Fibroblast of lung (primary cell): ENCODE results near the gene SLC49A4. TPM values are rescaled to one million over a fixed set of nuclear protein-coding genes. Genes with fewer than 3 reads are reported as not detected.

Experiments used
- DNase-seq, 2 donors: peaks; one replicate each; pipeline versions ENCODE4 v3.0.0 to v3.0.0-alpha.2; 2010; ENCODE audit warnings: low read depth in 2 of 2
- H2AFZ ChIP-seq: 2 replicates; pipeline ENCODE4 v1.5.1; 2012; ENCODE audit warnings: low read length, control low read depth, inconsistent platforms
- H3K27ac ChIP-seq: 2 replicates; pipeline ENCODE4 v1.5.1; 2011; ENCODE audit warnings: low read length, control low read depth; ENCODE audit not compliant: insufficient read depth
- H3K27me3 ChIP-seq: 2 replicates; pipeline ENCODE4 v1.5.1; 2011; ENCODE audit warnings: mild to moderate bottlenecking, low read length; ENCODE audit not compliant: control insufficient read depth, insufficient read depth
- H3K36me3 ChIP-seq: 2 replicates; pipeline ENCODE4 v1.5.1; 2011; ENCODE audit warnings: low read length; ENCODE audit not compliant: control insufficient read depth, insufficient read depth
- H3K4me1 ChIP-seq: 2 replicates; pipeline ENCODE4 v1.5.1; 2011; ENCODE audit warnings: low read length; ENCODE audit not compliant: control insufficient read depth, insufficient read depth; ENCODE audit errors: extremely low read depth
- H3K4me2 ChIP-seq: 2 replicates; pipeline ENCODE4 v1.5.1; 2011; ENCODE audit warnings: low read length, control low read depth; ENCODE audit not compliant: insufficient read depth; ENCODE audit errors: extremely low read depth
- H3K4me3 ChIP-seq, 4 experiments: fragments of 200-600 bp in 1 of 4; sonication (generic) in 1 of 4; replicated peaks in 1 of 4; 2 replicates each; pipeline ENCODE4 v1.5.1; 2011 to 2016; ENCODE audit warnings: low read length in 4 of 4, low read depth in 3 of 4, mild to moderate bottlenecking in 3 of 4, control low read depth in 2 of 4, inconsistent platforms in 1 of 4, mixed read lengths in 1 of 4; ENCODE audit not compliant: insufficient read depth in 1 of 4; ENCODE audit errors: control extremely low read depth in 1 of 4
- H3K79me2 ChIP-seq: 2 replicates; pipeline ENCODE4 v1.5.1; 2012; ENCODE audit warnings: mild to moderate bottlenecking, low read length, inconsistent platforms; ENCODE audit not compliant: control insufficient read depth, insufficient read depth
- H3K9ac ChIP-seq: 2 replicates; pipeline ENCODE4 v1.5.1; 2011; ENCODE audit warnings: mild to moderate bottlenecking, low read length, control low read depth; ENCODE audit not compliant: insufficient read depth
- H3K9me3 ChIP-seq: 2 replicates; pipeline ENCODE4 v1.5.1; 2012; ENCODE audit warnings: low read depth, low read length; ENCODE audit not compliant: control insufficient read depth, insufficient read depth
- H4K20me1 ChIP-seq: 2 replicates; pipeline ENCODE4 v1.5.1; 2011; ENCODE audit warnings: low read length; ENCODE audit not compliant: control insufficient read depth, insufficient read depth; ENCODE audit errors: extremely low read depth
- CTCF ChIP-seq, 2 donors: IDR thresholded peaks in 1 of 2; conservative IDR thresholded peaks in 1 of 2; 1 replicate in 1 of 2; 2 replicates in 1 of 2; pipeline ENCODE4 v1.5.1; 2011 to 2012; ENCODE audit warnings: low read length in 2 of 2, control low read depth in 1 of 2, inconsistent platforms in 1 of 2, low read depth in 1 of 2, mild to moderate bottlenecking in 1 of 2
- EZH2 ChIP-seq: IDR thresholded peaks from 2 replicates; pipeline ENCODE4 v1.5.1; 2012; ENCODE audit warnings: low read length, control low read depth, mild to moderate bottlenecking; ENCODE audit errors: missing control alignments
- polyA plus RNA-seq, 2 donors: library from polyadenylated mRNA; depleted of rRNA in 1 of 2; stranded (reverse) in 1 of 2; unstranded in 1 of 2; fragments of >200 nt; gene quantifications; 2 replicates each; pipeline ENCODE4 v1.2.1, GENCODE V29; 2011 to 2012; ENCODE audit warnings: missing spikeins in 1 of 2
- total RNA-seq: library from RNA; depleted of rRNA; stranded (reverse); fragments of >200 nt; gene quantifications from 2 replicates; pipeline ENCODE4 v1.2.1, GENCODE V29; 2014

SLC49A4 gene
- total and polyA plus RNA-seq, 2 donors (not counting 1 experiment from before 2014, with no cell fraction given), result 14.5 to 20.6 TPM

GRCh38 chr3:122862381-122862780 is 67.5 kb downstream of the SLC49A4 start:
- Histone ChIP-seq H2AFZ (no peak overlapping the region), H4K20me1 (no peaks in the 10 kb centered on the region), H3K79me2 (no peaks in the 10 kb centered on the region), H3K27me3 (no peaks in the 10 kb centered on the region), H3K4me1 (no peaks in the 10 kb centered on the region), H3K4me2 (no peak overlapping the region), H3K9ac (no peak overlapping the region), H3K4me3 (no peak overlapping the region), H3K27ac (no peak overlapping the region), H3K9me3 (no peaks in the 10 kb centered on the region), H3K36me3 (no peaks in the 10 kb centered on the region)
- DNase-seq, result no peak
- TF ChIP-seq CTCF (conservative IDR thresholded peaks at IDR 0.05 in 1 of 2, IDR thresholded peaks at IDR 0.05 in 1 of 2; ENCODE audit: low read depth in 1 of 2, low read length in 2 of 2) (no peak), EZH2 (no peak)

- Histone ChIP-seq H3K9ac (no peak overlapping the region), H3K4me3 (no peak overlapping the region), H3K4me1 (no peaks in the 10 kb centered on the region), H3K36me3 (no peaks in the 10 kb centered on the region), H2AFZ (no peak overlapping the region), H3K27me3 (no peaks in the 10 kb centered on the region), H3K9me3 (no peaks in the 10 kb centered on the region), H4K20me1 (no peaks in the 10 kb centered on the region), H3K4me2 (no peak overlapping the region), H3K27ac (no peak overlapping the region), H3K79me2 (no peaks in the 10 kb centered on the region)
- DNase-seq, result no peak
- no peak for TF ChIP-seq EZH2
- TF ChIP-seq CTCF (conservative IDR thresholded peaks at IDR 0.05 in 1 of 2, IDR thresholded peaks at IDR 0.05 in 1 of 2; ENCODE audit: low read depth in 1 of 2, low read length in 2 of 2), result no peak
Observed at GRCh38 chr3:122864498-122864897, 69.6 kb downstream of the SLC49A4 start.

GRCh38 chr3:122868322-122868721 is 73.5 kb downstream of the SLC49A4 start:
- Histone ChIP-seq H3K36me3 (no peaks in the 10 kb centered on the region), H4K20me1 (no peaks in the 10 kb centered on the region), H3K79me2 (no peaks in the 10 kb centered on the region), H3K4me1 (no peaks in the 10 kb centered on the region), H3K27me3 (no peaks in the 10 kb centered on the region), H2AFZ (no peak overlapping the region), H3K9me3 (no peaks in the 10 kb centered on the region), H3K9ac (no peak overlapping the region), H3K27ac (no peak overlapping the region), H3K4me3 (no peak overlapping the region), H3K4me2 (no peak overlapping the region)
- TF ChIP-seq EZH2 (no peak), CTCF (conservative IDR thresholded peaks at IDR 0.05 in 1 of 2, IDR thresholded peaks at IDR 0.05 in 1 of 2; ENCODE audit: low read depth in 1 of 2, low read length in 2 of 2) (no peak)
- no peak for DNase-seq
